ENCODE results near the gene MARCHF11. TPM values are rescaled to one million over a fixed set of nuclear protein-coding genes. Genes with fewer than 3 reads are reported as not detected.

Gene MARCHF11
- total and polyA plus RNA-seq, 2 of the 8 experiments (the other 6 are each of a cell fraction or from before 2014, with no cell fraction given): 0.27 to 0.82 TPM

- Histone ChIP-seq H4K20me1 (replicated peaks in 1 of 2; ENCODE audit: control insufficient read depth in 1 of 2, insufficient read depth in 2 of 2, low read length in 2 of 2) (no peaks in the 10 kb centered on the region), H3K79me2 (ENCODE audit: control insufficient read depth in 1 of 2, insufficient read depth in 2 of 2, low read length in 2 of 2) (no peaks in the 10 kb centered on the region), H3K4me1 (replicated peaks in 1 of 4; ENCODE audit: control insufficient read depth in 3 of 4, insufficient read depth in 4 of 4, low read length in 3 of 4) (no peaks in the 10 kb centered on the region), H4K8ac (ENCODE audit: extremely low read depth, insufficient read depth, low read length) (no peak overlapping the region), H3K56ac (replicated peaks; ENCODE audit: insufficient read length, low read depth, low read length) (no peak overlapping the region), H2BK12ac (ENCODE audit: low read depth, low read length) (no peak overlapping the region), H4K91ac (replicated peaks; ENCODE audit: insufficient read length, low read length) (no peak overlapping the region), H3K9ac (replicated peaks in 1 of 4; ENCODE audit: extremely low read depth in 1 of 4, low read depth in 3 of 4, low read length in 3 of 4) (no peak overlapping the region), H2BK20ac (ENCODE audit: low read length) (no peak overlapping the region), H3K18ac (ENCODE audit: extremely low read depth, low read length) (no peak overlapping the region), H3K9me3 (ENCODE audit: insufficient read depth in 2 of 2, low read depth in 1 of 2, low read length in 1 of 2) (no peaks in the 10 kb centered on the region), H2BK120ac (replicated peaks; ENCODE audit: low read depth, low read length) (no peak overlapping the region), H3K4me2 (ENCODE audit: insufficient read depth in 1 of 2, low read depth in 2 of 2, low read length in 2 of 2) (no peak overlapping the region), H2BK15ac (ENCODE audit: low read length) (no peak overlapping the region), H3K79me1 (ENCODE audit: low read depth, low read length) (no peaks in the 10 kb centered on the region), H3K14ac (ENCODE audit: insufficient read length) (no peak overlapping the region), H3K23me2 (ENCODE audit: low read depth, low read length) (no peaks in the 10 kb centered on the region), H3K27ac (ENCODE audit: low read depth, low read length) (no peak overlapping the region), H3K23ac (ENCODE audit: insufficient read length) (no peak overlapping the region), H3K36me3 (ENCODE audit: control insufficient read depth in 2 of 4, insufficient read depth in 4 of 4, low read length in 3 of 4) (no peaks in the 10 kb centered on the region), H3K4ac (replicated peaks; ENCODE audit: insufficient read length, low read depth, low read length) (no peak overlapping the region), H3K4me3 (ENCODE audit: extremely low read depth in 1 of 4, insufficient read depth in 2 of 4, low read depth in 3 of 4, low read length in 4 of 4) (no peak overlapping the region), H4K5ac (ENCODE audit: insufficient read length, low read depth, low read length) (no peak overlapping the region), H2AFZ (ENCODE audit: low read length) (no peak overlapping the region), H3K27me3 (replicated peaks in 1 of 4; ENCODE audit: control insufficient read depth in 3 of 4, extremely low read depth in 1 of 4, insufficient read depth in 3 of 4, low read length in 3 of 4) (no peaks in the 10 kb centered on the region), H2AK5ac (ENCODE audit: low read depth, low read length) (no peak overlapping the region), H2BK5ac (ENCODE audit: low read depth, low read length) (no peak overlapping the region)
- DNase-seq (ENCODE audit: low read depth in 1 of 2, low spot score in 2 of 2) (no peak), FAIRE-seq (peak; percentile 94)
- ChIA-PET CTCF (ENCODE audit: partially characterized antibody) (interaction anchor here (0.6 to 6.2 kb wide), 35 partner anchors 10 to 777 kb away, joined by 3 to 125 read pairs (median 3); partner anchors contain the start of gene MARCHF11), POLR2A (ENCODE audit: partially characterized antibody) (no interaction called here)
- WGBS, 2 experiments (ENCODE audit: extremely low coverage in 1 of 2, insufficient coverage in 1 of 2, insufficient read length in 1 of 2, insufficient replicate concordance in 2 of 2, low coverage in 1 of 2, low lambda C conversion rate in 2 of 2, missing lambda C conversion rate in 1 of 2): 8% methylated on average over 5 of the region's 5 CpGs; no CpG with 5 or more reads in 1 of the 2 experiments
- TF ChIP-seq RFX5 (IDR thresholded peaks at IDR 0.05; ENCODE audit: borderline replicate concordance, low read depth, low read length): no peak
- TF ChIP-seq CTCF (IDR thresholded peaks at IDR 0.05; ENCODE audit: control extremely low read depth in 1 of 3, insufficient read depth in 1 of 3, low read depth in 1 of 3, low read length in 3 of 3): peak in 2 of 3 experiments; percentile 74 to 76; a peak in 3 of 4 replicates
- peak; percentile 59 for TF ChIP-seq TEAD4 (IDR thresholded peaks at IDR 0.05; ENCODE audit: low read depth, low read length)
- 0 out of 2 replicates have a peak, but pooled peaks have one; percentile 10 for TF ChIP-seq YY1 (IDR thresholded peaks at IDR 0.05; ENCODE audit: low read depth, low read length)
- peak; percentile 92 to 95 for TF ChIP-seq RAD21 (IDR thresholded peaks at IDR 0.05 in 1 of 2, conservative IDR thresholded peaks at IDR 0.05 in 1 of 2; ENCODE audit: low read depth in 2 of 2, low read length in 2 of 2)
- no peak for TF ChIP-seq HDAC6 (IDR thresholded peaks at IDR 0.05; ENCODE audit: low read depth, low read length)
- peak; percentile 48; the same call in 1 of the 2 replicates for TF ChIP-seq CREB1 (IDR thresholded peaks at IDR 0.05)
Measured at GRCh38 chr5:16160706-16161105, 18.9 kb downstream of the MARCHF11 start.

All from H1 (cell line).